OCI-LY7 (cell line): Measurements from ENCODE around the gene SLC6A6. TPM values are rescaled to one million over a fixed set of nuclear protein-coding genes. Genes with fewer than 3 reads are reported as not detected.

Experiments used
- BruUV-seq: library from RNA; stranded (reverse); fragments of 400-500 nt; replicated peaks from 2 replicates; lab custom pipeline; 2021; lab: Mats Ljungman, UMichigan
- CTCF ChIA-PET: fragments of 300-600 bp; sonication (Branson Sonifier 250); formaldehyde crosslinking; loops from one replicate; lab custom pipeline; 2022; ENCODE audit warnings: antibody characterized with exemption; ENCODE audit not compliant: unreplicated experiment; lab: Charles Lee
- POLR2A ChIA-PET: fragments of 300-600 bp; sonication (Branson Sonifier 250); formaldehyde crosslinking; loops from one replicate; lab custom pipeline; 2022; ENCODE audit warnings: antibody characterized with exemption; lab: Charles Lee
- DNase-seq: peaks from one replicate; pipeline ENCODE4 v3.0.0-alpha.2; 2015; ENCODE audit warnings: low spot score
- H2AFZ ChIP-seq: fragments of 200-600 bp; sonication (generic), shearing (Covaris generic); 2 replicates; pipeline ENCODE4 v1.6.1; 2014; ENCODE audit warnings: mild to moderate bottlenecking, antibody characterized with exemption, low read length, moderate library complexity
- H3K27ac ChIP-seq: fragments of 200-600 bp; sonication (generic); 2 replicates; pipeline ENCODE4 v1.5.1; 2014; ENCODE audit warnings: mixed run types, low read depth, mild to moderate bottlenecking, moderate library complexity, low read length, inconsistent platforms; ENCODE audit not compliant: poor library complexity, severe bottlenecking
- H3K36me3 ChIP-seq: fragments of 200-600 bp; sonication (generic); 2 replicates; pipeline ENCODE4 v1.6.1; 2014; ENCODE audit warnings: mild to moderate bottlenecking, antibody characterized with exemption, low read length, moderate library complexity, mixed read lengths; ENCODE audit not compliant: insufficient read depth
- H3K4me1 ChIP-seq: fragments of 200-600 bp; sonication (generic); 2 replicates; pipeline ENCODE4 v1.5.1; 2014; ENCODE audit warnings: mild to moderate bottlenecking, low read length; ENCODE audit not compliant: insufficient read depth, poor library complexity, severe bottlenecking
- H3K4me2 ChIP-seq: fragments of 200-600 bp; sonication (generic); 2 replicates; pipeline ENCODE4 v1.6.1; 2014; ENCODE audit warnings: mild to moderate bottlenecking, low read length
- H3K4me3 ChIP-seq: fragments of 200-600 bp; sonication (generic); 2 replicates; pipeline ENCODE4 v1.5.1; 2014; ENCODE audit warnings: mild to moderate bottlenecking, low read depth, low read length; ENCODE audit not compliant: poor library complexity, severe bottlenecking
- H3K79me2 ChIP-seq: fragments of 200-600 bp; sonication (generic); 2 replicates; pipeline ENCODE4 v1.6.1; 2016; ENCODE audit warnings: low read depth, mild to moderate bottlenecking, low read length, moderate library complexity, mixed read lengths; ENCODE audit not compliant: insufficient read depth
- H3K9me2 ChIP-seq: fragments of 200-600 bp; sonication (generic); 2 replicates; pipeline ENCODE4 v1.6.1; 2016; ENCODE audit warnings: mild to moderate bottlenecking, low read length, mixed read lengths; ENCODE audit not compliant: insufficient read depth
- H3K9me3 ChIP-seq: fragments of 200-600 bp; sonication (generic); 2 replicates; pipeline ENCODE4 v1.6.1; 2014; ENCODE audit warnings: mild to moderate bottlenecking, mixed run types, low read length, mixed read lengths
- H4K20me1 ChIP-seq: fragments of 200-600 bp; sonication (generic); 2 replicates; pipeline ENCODE4 v1.6.1; 2014; ENCODE audit warnings: mild to moderate bottlenecking, antibody characterized with exemption, low read length, moderate library complexity, mixed read lengths; ENCODE audit not compliant: insufficient read depth
- CTCF ChIP-seq: fragments of 200-600 bp; sonication (generic); conservative IDR thresholded peaks from 2 replicates; pipeline ENCODE4 v1.5.1; 2014; ENCODE audit warnings: mild to moderate bottlenecking, antibody characterized with exemption, low read length, moderate library complexity, mixed read lengths
- EZH2phosphoT487 ChIP-seq: fragments of 200-600 bp; sonication (generic); IDR thresholded peaks from 2 replicates; pipeline ENCODE4 v1.6.1; 2018; ENCODE audit warnings: low read depth, borderline replicate concordance, mild to moderate bottlenecking, mixed run types, antibody characterized with exemption, low read length, moderate library complexity, mixed read lengths
- intact Hi-C: fragments of 100-400 bp; cut with micrococcal nuclease; formaldehyde crosslinking; loops from one replicate; pipeline ENCODE4 v1.10.0; 2022; ENCODE audit not compliant: unreplicated experiment
- total RNA-seq, 2 experiments: library from RNA; depleted of rRNA in 1 of 2; stranded (reverse); fragments of >200 nt in 1 of 2; shearing (Covaris generic) in 1 of 2; gene quantifications; 2 replicates each; pipeline ENCODE4 v1.2.3, GENCODE V29; 2014 to 2022

Gene SLC6A6
- total RNA-seq, 2 experiments from 2014 or later = 43.0 to 51.8 TPM

- H3K27ac ChIP-seq = no peak overlapping the region
- H3K9me3 ChIP-seq = 0 out of 2 replicates have a peak, but pooled peaks cover 3% of the 10 kb centered on the region
- intact Hi-C loops = no loop called here
- H3K4me2 ChIP-seq = no peak overlapping the region
- TF ChIP-seq CTCF (no peak), EZH2phosphoT487 (no peak)
- ChIA-PET CTCF (interaction anchor here (0.6 kb wide), 1 partner anchor 142 kb away, joined by 3 read pairs; no protein-coding TSS in a partner anchor), POLR2A (no interaction called here)
- peaks cover 97% of the 10 kb centered on the region for H3K36me3 ChIP-seq
- no TSS peak for BruUV-seq
- H3K79me2 ChIP-seq = no peaks in the 10 kb centered on the region
- no peak overlapping the region for H2AFZ ChIP-seq
- H4K20me1 ChIP-seq = no peaks in the 10 kb centered on the region
- H3K9me2 ChIP-seq = no peaks in the 10 kb centered on the region
- no peak overlapping the region for H3K4me3 ChIP-seq
- no peaks in the 10 kb centered on the region for H3K4me1 ChIP-seq
- no peak for DNase-seq
These were observed 48.7 kb downstream of the SLC6A6 start for GRCh38 chr3:14450922-14451606.

- Histone ChIP-seq H3K9me3 (0 out of 2 replicates have a peak, but pooled peaks cover 3% of the 10 kb centered on the region), H4K20me1 (no peaks in the 10 kb centered on the region), H2AFZ (no peak overlapping the region), H3K9me2 (no peaks in the 10 kb centered on the region), H3K4me2 (no peak overlapping the region), H3K4me1 (no peaks in the 10 kb centered on the region), H3K36me3 (peaks cover 97% of the 10 kb centered on the region), H3K27ac (no peak overlapping the region), H3K4me3 (no peak overlapping the region), H3K79me2 (no peaks in the 10 kb centered on the region)
- TF ChIP-seq CTCF (no peak), EZH2phosphoT487 (no peak)
- ChIA-PET POLR2A (no interaction called here), CTCF (interaction anchor here (0.6 kb wide), 1 partner anchor 143 kb away, joined by 3 read pairs; no protein-coding TSS in a partner anchor)
- BruUV-seq = no TSS peak
- no peak for DNase-seq
- intact Hi-C loops = no loop called here
These were observed 49.7 kb downstream of the SLC6A6 start for GRCh38 chr3:14451844-14452739.
